HG03039 (cell line): ENCODE data around the gene FBXO27.
"Not testable (repeated sequence)": the region's sequence is repeated elsewhere in the genome, so short reads cannot be mapped to it uniquely, and the experiment has no call there.

ENCODE experiments used
- ATAC-seq: cut with Tn5 transposase; IDR thresholded peaks from one replicate; pipeline ENCODE4 v1.9.1; 2021; ENCODE audit warnings: mild to moderate bottlenecking, moderate library complexity; ENCODE audit not compliant: unreplicated experiment

The FBXO27 gene, protein sequence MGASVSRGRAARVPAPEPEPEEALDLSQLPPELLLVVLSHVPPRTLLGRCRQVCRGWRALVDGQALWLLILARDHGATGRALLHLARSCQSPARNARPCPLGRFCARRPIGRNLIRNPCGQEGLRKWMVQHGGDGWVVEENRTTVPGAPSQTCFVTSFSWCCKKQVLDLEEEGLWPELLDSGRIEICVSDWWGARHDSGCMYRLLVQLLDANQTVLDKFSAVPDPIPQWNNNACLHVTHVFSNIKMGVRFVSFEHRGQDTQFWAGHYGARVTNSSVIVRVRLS

DNA sequence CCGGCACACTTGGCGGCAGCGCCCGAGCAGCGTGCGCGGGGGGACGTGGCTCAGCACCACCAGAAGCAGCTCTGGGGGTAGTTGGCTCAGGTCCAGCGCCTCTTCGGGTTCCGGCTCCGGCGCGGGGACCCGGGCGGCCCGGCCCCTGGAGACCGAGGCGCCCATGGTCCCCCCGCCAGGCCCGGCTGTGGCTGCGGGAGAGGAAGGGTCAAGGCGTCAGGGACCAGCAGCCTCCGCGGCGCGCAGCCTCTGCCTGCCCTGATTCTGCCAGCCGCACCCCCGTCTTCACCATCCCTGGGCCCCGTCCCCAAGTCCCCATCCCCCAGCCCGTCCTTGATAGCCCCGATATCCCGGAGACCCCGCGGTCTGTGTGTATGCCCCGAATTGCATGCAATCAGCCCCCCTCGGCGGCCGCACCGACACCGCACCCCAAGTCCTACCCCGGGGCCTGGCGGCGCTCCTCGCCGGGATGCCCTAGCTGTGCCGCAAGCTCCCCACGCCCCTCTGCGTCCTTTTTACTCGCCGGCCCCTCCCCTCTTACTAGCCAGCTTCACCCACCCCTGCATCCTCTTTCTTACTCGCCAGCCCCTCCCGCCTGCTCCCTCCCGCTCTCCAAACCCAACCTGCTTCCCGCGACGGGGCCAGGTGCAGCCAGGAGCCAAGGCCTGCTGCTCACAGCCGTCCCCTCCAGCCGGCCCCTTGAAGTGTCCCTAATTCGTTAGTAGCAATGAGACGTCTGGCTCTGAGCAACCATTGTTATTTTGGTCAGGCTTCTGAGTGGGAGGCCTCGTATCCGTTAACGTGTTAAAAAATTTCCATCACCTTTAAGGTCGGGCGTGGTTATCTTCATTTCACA lies at the start of gene FBXO27:
TSS of gene FBXO27 (minus strand) at position 487 of the 856 bp plus-strand sequence. CDS start at position 165, 322 bp downstream.
- no peak for ATAC-seq

DNA sequence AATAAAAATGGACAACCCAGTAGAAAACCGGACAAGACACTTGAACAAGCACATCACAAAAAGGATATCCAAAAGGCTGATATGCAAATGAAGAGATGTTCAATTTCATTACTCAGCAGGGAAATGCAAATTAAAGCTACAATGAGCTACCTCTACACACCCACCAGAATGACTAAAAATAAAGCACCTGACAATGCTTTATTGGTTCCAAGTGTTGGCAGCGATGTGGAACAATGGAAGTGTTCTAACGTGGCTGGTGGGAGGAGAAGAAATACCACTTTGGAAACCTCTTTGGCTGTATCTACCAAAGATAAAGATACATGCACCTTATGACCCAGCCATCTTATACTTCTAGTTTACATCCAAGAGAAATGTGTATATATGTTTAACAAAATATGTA lies 48.1 kb upstream of the FBXO27 start:
- no peak for ATAC-seq

DNA sequence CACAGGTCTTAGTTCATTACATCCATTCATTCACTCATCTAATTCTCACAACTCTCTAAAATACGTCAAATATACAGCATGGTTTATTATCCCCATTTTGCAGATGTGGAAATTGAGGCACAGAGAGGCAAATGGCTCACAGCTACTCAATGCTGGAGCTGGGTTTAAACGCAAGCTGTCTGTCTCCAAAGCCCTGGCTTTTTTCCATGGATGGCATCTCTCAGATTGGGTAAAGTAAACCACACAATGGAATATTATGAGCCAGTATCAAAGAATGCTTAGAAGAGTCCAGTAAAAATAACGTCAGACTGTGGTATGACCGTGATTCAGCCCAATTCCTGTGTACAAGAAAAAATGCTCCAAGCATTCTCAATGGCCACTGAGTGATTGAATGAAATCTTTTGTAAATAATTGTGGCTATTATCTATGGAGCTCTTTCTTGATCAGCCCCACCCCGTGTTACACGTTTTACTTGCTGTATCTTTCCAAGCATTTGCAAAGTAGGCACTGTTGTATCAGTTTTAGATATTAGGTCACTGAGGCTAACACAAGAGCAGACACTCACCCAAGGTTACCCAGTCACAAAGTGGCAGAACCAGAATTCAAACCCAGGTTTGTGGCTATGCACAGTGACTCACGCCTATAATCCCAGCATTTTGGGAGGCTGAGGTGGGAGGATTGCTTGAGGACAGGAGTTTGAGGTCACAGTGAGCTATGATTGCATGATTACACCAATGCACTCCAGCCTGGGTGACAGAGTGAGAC lies 46.3 kb upstream of the FBXO27 start:
- no peak for ATAC-seq

DNA sequence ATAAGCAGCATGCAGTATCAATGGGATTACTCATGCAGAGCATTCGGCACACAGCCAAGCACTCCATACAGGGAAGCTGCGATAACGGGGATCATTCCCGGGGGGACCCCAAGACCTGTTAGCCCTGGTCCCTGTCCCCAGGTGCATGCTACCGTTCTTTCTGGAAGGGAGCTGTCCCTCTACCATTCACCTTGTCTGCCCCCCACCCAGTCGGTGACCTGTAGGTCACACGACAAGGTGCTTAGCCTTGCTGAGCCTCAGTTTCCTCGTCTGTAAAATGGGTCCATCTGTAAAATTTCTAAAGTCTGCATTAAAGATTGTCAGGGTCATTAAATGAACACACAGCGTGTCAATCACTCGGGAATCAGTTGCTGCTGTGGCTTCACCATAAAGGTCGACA lies 45.0 kb upstream of the FBXO27 start:
- ATAC-seq: no peak

DNA sequence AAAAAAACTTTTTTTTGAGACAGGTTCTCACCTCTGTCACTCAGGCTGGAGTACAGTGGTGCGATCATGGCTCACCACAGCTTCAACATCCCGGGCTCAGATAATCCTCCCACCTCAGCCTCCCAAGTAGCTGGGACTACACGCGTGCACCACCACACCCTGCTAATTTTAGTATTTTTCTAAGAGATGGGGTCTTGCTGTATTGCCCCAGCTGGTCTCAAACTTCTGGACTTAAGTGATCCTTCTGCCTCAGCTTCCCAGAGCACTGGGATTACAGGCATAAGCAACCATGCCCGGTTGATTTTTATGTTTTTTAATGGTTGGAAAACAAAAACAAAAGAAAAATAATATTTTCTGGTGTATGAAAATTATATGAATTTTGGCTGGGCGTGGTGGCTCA lies 42.6 kb upstream of the FBXO27 start:
- ATAC-seq: no peak

DNA sequence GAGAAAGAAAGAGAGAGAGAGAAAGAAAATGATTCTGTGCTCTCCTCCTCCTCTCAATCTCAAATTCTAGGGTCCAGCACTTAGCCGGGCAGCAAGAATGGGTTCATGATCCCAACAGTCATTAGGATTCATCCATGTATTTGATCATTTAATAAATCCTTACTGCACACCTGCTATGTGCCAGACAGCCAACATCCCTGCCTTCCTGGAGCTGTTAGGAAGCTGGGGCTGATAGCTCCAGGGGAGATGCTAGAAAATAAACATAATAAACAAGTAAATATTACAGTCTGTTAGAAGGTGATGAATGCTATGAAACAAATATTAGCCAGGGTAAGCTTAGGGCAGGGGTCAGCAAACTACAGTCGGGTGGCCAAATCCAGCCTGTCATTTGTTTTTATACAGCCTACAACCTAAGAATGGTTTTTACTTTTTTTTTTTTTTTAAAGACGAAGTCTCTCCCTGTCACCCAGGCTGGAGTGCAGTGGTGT lies 41.9 kb upstream of the FBXO27 start:
- no peak for ATAC-seq

DNA sequence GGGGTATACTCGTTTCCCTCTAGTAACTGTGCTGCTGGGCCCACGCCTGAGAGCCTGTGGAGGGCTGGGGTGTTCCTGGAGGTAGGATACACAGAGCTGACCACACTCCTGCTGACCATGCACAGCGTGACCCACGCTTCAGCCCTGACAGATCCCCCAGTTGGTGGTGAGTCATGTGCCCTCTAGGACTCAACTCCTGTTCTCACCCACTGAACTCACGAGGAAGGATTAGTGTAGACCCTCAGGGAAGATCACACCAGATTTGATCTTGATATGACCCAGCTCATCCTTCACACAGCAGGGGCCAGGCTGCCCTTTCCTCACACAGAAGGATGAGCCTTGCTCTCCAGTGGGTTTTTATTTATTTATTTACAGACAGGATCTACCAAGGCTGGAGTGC lies 38.5 kb upstream of the FBXO27 start:
- no peak for ATAC-seq

DNA sequence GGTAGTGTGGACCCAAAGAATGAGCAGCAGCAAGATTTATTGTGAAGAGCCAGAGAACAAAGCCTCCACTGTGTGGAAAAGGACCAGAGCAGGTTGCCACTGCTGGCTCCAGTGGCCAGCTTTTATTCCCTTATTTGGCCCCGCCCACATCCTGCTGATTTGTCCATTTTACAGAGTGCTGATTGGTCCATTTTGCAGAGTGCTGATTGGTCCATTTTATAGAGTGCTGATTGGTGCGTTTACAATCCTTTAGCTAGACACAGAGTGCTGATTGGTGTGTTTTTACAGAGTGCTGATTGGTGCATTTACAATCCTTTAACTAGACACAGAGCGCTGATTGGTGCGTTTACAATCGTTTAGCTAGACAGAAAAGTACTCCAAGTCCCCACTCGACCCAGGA lies 35.9 kb upstream of the FBXO27 start:
- ATAC-seq: not testable (repeated sequence)

DNA sequence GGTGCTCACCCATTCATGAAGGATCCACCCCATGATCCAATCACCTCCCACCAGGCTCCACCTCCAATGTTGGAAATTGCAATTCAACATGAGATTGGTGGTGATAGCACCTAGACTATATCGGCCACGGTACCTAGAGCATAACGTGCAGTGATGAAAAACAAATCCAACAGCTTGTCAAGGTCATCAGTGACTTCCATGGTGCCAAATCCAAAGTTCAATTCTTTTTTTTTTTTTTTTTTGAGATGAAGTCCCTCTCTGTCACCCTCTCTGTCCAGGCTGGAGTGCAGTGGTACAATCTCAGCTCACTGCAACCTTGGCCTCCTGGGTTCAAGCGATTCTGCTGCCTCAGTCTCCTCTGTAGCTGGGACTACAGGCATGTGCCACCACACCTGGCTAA lies 34.8 kb upstream of the FBXO27 start:
- ATAC-seq: no peak

DNA sequence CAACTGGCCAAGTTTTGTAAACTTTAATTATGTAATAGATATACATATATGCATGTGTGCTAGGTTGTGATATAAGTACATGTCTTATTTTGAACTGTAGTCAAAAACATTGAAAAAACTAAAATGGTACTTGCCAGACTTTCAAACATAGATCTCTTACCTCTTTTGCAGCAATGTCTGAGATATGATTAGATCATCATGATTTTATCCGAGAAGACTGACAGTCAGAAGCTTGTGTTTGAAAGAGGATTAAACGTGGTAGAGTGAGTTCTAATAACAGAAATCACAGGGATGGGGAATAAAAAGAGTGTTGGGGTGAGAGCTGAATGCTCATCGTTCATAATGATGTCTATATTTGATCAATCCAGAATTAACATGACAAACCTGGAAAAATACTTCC lies 33.6 kb upstream of the FBXO27 start:
- ATAC-seq: no peak

DNA sequence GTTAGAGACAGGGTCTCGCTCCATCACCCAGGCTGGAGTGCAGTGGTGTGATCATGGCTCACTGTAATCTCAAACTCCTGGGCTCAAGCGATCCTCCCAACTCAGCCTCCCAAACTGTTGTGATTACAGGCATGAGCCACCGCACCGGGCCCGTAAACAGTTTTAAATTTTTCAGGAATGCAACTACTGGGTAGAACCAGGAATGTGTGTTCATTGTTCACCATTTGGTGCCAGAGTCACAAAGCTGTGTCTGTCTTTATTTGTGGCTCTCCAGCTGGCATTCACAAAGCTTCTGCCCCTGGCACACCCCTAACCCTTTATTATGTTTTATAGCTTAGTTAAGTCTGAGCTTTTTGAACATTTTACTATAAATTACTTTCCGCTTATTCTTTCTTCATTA lies 32.1 kb upstream of the FBXO27 start:
- no peak for ATAC-seq

DNA sequence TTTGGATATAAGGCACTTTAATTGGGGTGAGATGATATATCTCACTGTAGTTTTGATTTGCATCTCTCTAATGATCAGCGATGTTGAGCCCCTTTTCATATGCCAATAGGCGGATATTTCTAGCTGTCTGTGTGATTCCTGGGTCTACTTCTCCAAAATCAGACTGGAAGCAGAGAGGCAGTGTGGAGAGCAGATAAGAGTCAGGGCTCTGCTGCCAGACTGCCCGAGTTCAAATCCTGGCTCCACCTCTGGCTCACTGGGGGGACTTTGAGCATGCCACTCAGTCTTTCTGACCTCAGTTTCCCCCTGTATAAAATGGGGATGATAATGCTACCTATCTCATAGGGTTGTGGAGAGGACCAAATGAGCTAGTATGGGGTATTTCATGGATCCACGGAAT lies 27.8 kb upstream of the FBXO27 start:
- no peak for ATAC-seq

DNA sequence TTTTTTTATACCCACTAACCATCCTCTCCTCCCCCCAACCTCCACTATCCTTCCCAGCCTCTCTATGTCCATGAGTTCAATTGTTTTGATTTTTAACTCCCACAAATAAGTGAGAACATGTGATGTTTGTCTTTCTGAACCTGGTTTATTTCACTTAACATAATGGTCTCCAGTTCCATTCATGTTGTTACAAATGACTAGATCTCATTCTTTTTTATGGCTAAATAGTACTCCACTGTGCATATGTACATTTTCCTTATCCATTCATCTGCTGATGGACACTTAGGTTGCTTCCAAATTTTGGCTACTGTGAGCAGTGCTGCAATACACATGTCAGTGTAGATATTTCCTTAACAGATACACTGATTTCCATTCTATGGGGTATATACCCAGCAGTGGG lies 27.0 kb upstream of the FBXO27 start:
- ATAC-seq: no peak

DNA sequence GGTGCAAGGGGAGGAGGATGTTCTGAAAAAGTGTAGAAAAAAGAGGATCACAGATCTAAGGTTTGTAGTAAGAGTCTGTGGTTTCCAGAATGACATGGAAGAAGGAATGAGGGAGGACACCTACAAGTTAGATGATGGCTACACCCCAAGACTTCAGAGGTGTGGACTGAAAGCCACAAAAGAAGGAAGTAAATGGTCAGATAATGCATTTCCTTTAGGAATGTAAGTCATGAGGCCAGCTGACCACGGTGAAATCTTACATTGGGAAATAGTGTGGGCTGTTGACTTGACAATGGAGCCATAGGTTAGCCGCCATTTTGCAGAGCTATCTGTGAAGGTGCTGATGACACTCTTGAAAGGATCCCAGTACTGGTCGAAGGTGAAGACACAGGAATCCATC lies 25.3 kb upstream of the FBXO27 start:
- ATAC-seq: no peak

DNA sequence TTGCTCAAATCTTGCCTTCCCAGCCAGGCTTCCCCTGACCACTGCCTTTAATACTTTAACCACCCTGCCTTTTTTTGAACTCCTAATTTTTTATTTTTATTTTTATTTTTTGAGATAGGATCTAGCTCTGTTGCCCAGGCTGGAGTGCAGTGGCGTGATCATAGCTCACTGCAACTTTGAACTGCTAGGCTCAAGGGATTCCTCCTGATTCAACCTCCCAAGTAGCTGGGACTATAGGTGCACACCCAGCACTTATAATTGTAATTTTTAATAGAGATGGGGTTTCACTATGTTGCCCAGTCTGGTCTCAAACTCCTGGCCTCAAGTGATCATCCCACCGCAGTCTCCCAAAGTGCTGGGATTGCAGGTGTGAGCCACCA lies 21.7 kb upstream of the FBXO27 start:
- no peak for ATAC-seq

DNA sequence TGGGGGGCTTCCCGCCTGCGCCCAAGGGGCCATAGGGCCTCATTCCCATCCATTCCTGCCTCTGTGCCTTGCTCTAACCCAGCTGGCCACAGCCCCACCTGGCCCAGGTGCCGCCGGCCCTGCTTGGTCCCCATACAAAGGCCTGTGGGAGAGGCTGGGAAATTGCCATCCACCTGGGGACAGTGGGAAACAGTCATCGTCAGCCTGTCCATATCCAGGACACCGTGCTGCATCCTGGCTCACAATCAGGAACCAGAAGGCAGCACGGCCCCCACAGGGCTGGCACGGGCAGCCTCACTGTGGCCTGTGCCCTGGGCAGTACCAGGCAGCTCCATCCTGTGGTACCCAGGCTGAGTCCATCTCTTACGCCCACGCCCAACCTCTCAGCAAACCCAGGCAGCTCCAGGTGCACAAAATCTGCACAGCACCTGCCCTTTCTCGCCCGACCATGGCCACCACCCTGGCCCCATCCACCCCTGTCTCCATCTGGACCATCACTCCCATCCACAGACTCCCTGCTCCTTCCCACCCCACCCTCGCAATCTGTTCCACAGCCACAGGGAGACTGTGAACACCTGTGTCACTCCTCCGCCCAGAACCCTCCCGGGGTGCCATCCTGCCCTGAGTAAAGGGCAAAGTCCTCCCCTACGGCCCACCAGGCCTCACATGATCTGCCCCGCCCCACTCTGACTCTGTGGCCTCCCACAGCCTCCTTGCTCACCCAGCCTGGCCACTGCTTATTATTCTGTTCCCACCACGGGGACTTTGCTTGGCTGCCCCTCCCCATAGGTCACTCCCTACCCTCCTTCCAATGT lies 21.1 kb upstream of the FBXO27 start:
- ATAC-seq: no peak

DNA sequence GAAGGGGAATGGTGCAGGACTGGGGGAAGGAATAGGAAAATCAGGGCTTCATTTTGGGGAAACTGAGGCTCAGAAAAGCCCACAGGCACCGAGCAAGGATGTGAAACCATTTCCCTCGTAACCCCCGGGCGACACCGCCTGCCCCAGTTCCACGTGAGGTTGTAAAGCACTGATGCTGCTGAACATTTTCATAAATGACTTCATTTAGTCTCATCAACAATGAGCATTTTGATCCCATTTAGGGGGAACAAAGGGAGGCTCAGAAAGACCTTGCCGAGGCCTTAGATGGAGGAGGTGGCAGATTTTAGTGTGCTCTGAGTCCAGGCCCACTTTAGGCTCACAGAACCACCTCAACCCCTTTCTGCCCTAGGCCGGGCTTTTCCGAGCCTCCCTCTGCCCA lies 20.5 kb upstream of the FBXO27 start:
- no peak for ATAC-seq

DNA sequence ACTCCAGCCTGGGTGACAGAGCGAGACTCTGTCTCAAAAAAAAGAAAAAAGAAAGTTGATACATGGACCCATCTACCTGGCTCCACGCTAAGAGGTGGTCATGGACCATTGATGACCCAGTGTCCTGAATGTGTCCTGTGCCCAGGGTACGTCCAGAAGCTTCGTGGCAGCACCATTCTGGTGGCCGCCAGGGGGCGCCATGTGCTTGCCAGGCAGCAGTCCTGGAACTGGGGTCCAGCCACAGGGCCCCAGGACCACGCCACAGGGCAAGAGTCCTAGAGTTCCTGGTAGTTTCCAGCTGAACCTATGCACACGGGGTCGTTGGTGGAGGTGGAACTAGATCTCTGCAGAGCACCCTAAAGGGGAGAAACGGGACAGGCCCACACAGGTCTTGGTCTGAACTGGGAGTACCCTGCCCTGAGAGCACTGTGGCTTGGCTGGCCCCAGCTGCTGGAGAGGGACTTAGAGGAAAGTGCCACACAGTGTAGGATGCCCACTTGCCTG lies 19.9 kb upstream of the FBXO27 start:
- no peak for ATAC-seq

DNA sequence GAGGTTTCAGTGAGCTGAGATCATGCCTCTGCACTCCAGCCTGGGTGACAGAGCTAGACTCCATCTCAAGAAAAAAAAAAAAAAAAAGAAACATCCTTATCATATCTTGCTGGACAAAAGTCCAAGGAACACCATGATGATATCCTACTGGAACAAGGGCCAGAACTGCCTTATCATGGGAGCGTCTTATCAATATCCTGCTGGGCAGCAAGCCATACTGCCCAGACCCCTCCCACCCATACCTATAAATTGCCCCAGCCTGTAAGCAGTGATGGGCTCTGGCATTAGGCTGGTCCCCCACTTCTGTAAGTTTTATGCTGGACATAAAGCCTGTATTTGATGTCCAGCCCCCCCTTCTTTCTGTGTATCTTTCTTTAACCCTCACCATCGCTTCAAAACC lies 14.7 kb upstream of the FBXO27 start:
- no peak for ATAC-seq

DNA sequence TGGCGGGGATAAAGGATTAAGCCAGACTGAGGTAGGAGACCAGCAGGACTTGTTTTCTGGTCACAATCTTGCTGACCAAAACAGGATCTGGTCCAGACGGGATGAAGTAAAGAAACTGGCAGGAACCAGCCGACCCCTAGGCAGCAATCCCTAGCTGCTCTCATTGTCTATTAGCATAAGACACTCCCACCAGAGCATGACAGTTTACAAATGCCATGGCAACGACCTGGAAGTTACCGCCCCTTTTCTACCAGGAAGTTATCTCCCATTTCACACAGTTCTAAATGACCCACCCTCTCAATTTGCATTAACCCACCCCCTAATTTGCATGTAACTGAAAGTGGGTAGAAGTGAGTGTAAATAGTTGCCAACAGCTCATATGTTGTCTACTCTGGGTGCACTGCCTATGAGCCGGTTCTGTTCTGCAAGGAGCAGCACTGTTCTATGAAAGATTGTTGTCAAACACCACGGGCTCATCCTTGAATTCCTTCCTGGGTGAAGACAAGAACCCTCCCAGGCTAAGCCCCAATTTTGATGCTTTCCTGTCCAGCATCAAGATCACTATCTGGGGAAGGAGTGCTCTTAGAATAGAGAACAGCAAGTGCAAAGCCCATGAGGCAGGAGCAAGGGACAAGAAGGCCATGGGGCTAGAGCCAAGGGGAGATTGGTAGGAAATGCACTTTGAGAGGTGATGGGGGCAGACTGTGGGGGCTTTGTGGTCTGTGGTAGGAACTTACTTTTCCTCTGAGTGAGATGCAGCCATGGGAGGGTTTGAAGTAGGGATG lies 13.9 kb upstream of the FBXO27 start:
- no peak for ATAC-seq
